Erythroblast (primary cell): ENCODE results near the gene PBX1.

Experiments used
- DNase-seq, 2 experiments: peaks; one replicate each; lab custom pipeline; 2025; lab: John Stamatoyannopoulos, UW
- GATA1 ChIP-seq: IDR thresholded peaks from 2 replicates; pipeline ENCODE4 v1.6.1; 2011; ENCODE audit warnings: low read depth, mild to moderate bottlenecking, control low read depth, low read length, moderate library complexity
- POLR2A ChIP-seq: IDR thresholded peaks from 2 replicates; pipeline ENCODE4 v1.6.1; 2011; ENCODE audit warnings: mild to moderate bottlenecking, low read length

The PBX1 gene

DNA sequence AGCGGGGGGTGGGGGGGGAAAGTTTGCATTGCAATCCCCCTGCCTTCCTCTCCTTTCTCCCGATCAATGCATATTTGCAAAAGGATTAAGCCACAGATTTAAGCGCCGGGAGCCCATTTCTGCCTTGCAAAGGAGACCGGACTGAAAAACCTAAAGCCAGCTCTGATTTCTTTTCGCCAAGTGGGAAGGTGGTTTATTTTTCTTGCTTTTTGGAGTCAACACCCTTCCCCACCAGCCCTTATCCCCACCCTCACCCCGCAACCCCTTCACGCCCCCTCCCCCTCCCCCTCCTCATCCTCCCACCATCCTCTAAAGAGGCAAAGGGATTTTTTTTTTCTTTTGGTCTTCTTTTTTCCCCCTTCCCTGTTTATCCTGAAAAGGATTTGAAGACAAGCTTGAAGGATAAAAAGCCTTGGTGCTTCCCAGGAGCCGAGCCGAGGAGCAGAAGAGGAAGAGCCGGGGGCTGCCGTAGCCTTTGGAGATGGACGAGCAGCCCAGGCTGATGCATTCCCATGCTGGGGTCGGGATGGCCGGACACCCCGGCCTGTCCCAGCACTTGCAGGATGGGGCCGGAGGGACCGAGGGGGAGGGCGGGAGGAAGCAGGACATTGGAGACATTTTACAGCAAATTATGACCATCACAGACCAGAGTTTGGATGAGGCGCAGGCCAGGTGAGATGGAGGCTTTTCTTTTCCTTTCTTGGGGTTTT lies 513 bp downstream of the PBX1 start:
- DNase-seq = peak; percentile 28 to 55
- TF ChIP-seq GATA1 = no peak
- no peak for TF ChIP-seq POLR2A

DNA sequence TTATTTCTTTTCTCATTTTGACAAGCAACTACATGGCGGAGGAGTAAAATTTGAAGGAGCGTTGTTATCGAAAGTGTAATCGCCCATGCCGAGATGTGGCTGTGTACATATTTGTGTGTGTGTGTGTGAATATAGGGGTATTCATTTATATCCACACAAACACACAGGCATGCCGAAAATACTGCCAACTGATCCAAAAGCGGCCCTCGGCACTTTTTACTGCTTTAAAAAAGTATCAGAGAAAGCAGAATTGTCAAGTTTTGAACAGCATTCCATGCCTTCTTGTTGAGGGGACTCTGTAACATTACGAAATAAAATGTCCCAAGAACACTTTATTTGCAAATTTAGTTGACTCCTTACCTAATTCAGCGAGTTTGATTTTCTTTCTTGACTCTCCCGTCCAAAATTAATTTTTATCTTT lies 1.1 kb downstream of the PBX1 start:
- TF ChIP-seq POLR2A (no peak), GATA1 (no peak)
- peak; percentile 28 to 55 for DNase-seq

DNA sequence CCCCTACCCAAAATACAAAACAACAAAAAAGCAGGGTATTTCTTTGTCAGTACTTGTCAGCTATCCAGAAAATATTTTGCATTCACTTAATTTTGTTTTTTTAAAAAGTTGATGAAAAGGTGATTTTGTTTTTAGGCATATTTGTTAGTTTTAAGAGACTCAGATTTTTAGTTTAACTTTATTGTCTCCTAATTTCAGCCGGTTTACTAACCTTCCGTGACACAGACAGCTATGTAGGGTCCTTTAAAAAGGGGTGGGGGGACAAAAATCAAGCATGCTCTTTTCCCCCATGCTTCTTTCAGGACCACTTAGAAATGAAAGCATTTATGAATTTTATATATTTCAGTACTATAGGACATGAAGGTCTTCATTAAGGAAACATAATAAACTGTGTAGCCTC lies 1.6 kb downstream of the PBX1 start:
- TF ChIP-seq POLR2A (no peak), GATA1 (no peak)
- peak in 1 of 2 experiments; percentile 34 for DNase-seq

DNA sequence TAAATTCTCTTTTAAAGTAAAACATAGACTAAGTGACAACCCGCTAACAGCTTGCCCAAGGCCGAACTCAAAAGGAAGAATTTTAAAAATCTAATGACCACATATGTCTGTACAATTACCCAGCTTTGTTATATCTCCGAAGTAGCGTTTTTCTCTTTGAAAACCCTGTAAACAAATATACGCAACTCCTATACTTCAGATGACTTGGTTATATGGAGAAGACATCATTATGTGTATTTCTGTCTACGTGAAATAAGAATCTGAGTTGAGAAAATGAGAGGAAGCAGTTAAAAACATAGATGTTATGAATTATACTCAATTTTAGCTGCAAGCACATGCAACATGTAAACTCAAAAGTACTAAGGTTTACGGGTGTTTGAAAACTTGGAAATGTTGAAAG lies 2.0 kb downstream of the PBX1 start:
- TF ChIP-seq POLR2A = no peak
- no peak for TF ChIP-seq GATA1

DNA sequence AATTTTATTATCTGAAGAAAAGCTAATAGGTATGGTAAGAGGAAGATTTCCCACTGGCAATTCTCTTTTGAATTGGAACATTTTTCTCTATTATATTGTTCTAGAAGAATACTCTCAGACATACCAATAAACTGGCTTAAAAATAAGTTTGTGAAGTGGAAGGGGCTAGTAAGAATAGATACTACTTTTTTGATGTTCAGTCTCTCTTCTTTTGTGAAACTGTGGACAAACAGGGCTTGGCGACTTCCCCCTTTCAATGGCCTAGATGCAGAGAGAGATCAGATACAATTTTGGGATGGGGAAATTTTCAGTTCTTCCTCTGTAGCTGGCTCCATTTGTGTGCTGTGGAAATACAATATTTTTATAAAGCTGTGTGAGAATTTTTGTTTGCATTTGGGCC lies 2.5 kb downstream of the PBX1 start:
- TF ChIP-seq GATA1 (no peak), POLR2A (no peak)
- peak in 1 of 2 experiments; percentile 10 for DNase-seq

More for the DNA sequence above, 2.0 kb downstream of the PBX1 start:
- DNase-seq = peak in 1 of 2 experiments; percentile 34

DNA sequence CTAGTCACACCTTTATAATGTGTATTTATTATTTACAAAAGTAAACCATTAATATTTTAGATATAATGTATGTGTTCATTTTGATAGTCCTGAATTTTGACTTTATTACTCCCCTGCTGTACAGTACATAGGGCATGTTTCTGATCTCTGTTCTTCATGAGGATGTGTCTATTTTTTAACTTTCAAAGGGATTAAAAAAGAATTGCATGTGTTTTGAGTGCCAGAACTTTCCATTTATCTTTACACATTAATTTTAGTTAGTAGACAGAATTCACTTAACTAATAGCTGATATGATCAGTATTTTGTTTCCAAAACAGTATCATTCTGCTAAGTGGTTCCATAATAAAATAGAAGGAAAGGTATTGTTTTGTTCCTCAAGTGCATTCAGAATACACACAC lies 3.1 kb downstream of the PBX1 start:
- DNase-seq = no peak

DNA sequence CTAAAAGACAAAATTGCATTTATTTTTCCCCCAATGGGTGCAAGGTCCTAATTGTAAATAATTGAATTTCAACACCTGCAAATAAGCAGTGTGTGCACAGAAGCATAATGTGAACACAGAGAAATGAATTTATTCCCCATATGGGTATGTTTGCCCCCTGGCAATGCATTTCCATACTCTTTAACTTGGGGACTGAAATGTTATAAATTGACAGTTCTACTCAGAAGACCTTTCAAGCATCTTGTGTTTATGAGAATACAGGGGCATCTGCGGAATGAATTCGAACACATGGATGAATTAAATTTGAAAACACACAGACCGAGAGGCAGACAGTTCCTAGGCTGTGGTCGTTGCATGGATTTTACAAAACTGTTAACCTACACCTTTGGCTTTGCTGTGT lies 3.5 kb downstream of the PBX1 start:
- no peak for TF ChIP-seq POLR2A
- no peak for TF ChIP-seq GATA1

More for the DNA sequence above, 3.1 kb downstream of the PBX1 start:
- TF ChIP-seq POLR2A = no peak
- TF ChIP-seq GATA1 = no peak

DNA sequence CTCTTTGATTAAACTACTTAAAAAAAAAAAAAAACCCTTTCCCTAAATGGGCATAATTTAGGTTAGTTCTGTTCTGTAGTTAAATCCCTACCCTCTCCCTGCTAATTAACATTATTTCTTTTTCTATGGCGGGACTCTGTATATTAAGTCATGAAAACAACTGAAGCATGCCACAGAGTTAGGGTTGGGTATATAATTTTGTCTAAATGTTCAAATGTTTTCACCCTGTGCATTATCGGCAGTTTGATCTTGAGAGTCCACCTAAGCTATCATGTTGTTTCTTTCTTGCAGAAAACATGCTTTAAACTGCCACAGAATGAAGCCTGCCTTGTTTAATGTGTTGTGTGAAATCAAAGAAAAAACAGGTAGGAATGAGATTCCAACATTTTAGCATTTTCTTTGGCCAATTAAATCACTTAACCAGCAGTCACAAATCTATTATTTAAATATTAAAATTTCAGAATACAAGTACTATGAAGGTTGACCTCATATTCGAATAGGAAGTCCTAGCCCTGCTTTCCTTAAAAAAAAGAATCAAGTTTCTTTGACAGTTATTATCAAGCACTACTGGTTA lies 4.0 kb downstream of the PBX1 start:
- TF ChIP-seq GATA1 = no peak
- no peak for TF ChIP-seq POLR2A
- DNase-seq = no peak

More for the DNA sequence above, 3.5 kb downstream of the PBX1 start:
- DNase-seq = no peak

DNA sequence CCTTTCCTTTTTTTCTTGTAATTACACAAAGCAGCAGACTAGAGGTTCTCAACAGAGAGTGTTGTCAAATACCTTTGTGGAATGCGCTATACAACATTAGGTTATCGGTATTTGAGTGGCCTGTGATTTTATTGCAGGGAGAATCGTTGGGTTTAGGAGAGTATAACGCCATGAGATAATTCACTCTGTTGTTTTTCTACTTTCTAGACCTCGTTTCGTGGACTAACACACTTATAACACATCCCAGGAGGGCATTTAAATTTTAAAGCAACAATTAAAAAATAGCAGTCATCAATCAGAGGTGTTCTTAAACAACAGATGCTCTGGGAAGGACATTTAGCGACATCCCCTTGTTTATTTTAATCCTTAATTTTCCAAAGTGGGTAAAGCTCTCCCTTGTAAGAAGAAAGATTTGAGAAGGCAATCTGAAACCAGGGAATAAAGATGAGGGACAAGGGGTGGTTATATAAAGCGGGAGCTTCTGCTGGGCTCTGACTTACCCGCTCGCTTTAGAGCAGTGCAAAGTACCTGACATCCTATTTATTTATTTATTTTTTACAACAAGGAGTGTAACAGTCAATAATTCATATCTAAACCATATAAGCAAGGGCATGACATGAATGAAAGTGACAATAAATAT lies 4.9 kb downstream of the PBX1 start:
- no peak for TF ChIP-seq POLR2A
- no peak for TF ChIP-seq GATA1
- DNase-seq = no peak

DNA sequence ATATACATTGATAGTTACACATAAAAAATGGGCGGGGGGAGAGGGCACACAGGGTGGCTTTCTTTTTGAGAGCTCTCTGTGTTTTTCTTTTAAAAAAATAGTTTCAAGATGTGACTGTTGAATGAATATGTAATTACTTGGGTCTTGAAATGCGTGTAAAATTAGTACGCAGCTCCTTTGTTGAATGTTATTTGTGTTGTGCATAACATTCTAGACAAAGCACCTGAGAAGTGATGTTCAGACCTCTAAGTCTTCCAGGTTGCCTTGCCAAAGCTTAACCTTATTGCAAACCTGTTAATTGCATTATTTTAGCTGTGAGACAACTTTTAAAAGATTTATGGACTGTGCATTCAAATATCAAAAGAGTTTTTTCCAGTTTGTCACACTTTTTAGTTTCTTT lies 5.4 kb downstream of the PBX1 start:
- TF ChIP-seq POLR2A = no peak
- DNase-seq = no peak

DNA sequence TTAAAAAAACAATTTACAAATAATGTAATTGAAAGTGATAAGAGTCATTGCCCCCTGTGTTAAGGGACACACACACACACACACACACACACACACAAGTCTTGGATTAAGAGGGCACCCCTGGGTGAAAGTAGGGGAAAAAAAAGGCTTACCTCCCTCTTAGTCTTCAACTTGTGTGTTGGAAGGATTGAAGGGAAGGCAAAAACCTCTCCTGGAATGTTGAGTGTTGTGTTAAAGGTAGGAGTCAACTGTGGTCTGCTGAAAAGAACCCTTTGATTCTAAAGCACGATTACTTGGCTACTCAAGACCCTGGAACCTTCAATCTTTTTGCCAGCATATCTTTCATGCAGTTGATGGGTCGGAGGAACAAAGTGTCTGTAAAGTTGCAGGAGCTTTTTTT lies 6.4 kb downstream of the PBX1 start:
- no peak for DNase-seq
- no peak for TF ChIP-seq GATA1
- TF ChIP-seq POLR2A = no peak

DNA sequence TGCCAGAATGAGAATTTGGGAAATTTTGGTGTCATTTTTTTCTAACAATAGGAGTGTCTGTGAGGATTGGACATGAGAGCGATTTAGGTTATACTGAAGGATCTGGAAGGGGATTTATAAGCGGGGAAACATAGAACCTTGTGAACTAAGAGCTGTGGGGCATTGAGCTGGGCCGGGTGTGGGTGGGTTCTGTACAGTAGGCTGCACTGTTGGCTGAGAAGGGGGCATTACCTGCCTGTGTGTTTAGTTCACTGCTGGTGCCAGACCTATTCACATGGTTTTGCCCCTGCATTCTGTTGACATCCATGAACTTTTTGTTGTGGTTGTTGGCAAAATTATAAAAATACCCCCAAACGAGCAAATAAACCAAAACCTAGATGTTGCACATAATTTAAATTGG lies 8.8 kb downstream of the PBX1 start:
- TF ChIP-seq GATA1 = no peak
- DNase-seq = no peak

DNA sequence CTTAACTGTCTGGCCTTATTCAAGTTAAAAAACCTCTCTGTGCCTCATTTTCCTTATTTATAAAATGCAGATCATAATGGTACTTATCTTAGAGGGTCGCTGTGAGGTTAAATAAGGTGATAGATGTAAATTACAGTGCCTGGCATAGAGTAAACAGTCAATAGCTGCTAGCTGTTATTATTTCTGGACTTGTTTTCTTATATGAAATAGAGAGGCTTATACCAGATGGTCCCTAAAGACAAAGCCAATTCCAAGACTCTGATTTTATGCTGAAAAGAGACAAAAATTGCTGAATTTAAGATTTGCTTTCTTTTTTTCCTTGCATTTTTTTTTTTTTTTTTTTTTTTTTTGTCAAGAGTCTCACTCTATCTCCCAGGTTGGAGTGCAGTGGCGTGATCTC lies 10.3 kb downstream of the PBX1 start:
- no peak for TF ChIP-seq POLR2A
- TF ChIP-seq GATA1 = no peak
- DNase-seq = no peak

DNA sequence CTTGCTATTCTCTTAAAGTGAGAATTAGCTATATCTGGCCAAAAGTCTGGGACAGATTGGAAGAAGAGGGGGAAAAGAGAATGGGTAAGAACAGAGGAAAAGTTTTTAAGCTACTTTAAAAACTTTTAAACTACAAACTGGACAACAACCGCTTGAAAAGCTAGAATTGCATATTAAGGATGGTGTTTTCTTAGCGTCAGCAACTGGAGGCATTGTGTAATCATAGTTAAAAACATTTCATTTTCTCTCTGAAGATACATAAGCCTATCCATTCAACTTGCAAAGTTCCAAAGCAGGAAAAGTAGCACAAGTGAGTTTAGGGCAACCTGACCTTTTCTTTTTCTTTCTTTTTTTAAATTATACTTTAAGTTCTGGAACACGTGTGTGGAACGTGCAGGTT lies 10.9 kb downstream of the PBX1 start:
- no peak for DNase-seq
- TF ChIP-seq POLR2A (no peak), GATA1 (no peak)

DNA sequence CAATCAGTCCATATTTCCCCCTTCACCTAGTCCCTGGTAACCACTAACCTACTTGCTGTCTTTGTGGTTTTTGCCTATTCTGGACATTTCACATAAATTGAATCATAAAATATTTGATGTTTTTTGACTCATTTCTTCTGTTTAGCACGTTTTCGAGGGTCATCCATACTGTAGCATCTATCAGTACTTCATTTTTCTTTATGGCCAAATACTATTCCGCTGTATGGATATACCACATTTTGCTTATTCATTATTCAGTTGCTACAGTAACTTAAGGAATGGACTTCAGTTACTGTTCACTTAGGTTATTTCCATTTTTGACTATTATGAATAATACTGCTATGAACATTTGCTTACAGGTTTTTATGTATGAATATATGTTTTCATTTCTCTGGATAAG lies 12.3 kb downstream of the PBX1 start:
- TF ChIP-seq POLR2A = no peak
- TF ChIP-seq GATA1 = no peak

More for the DNA sequence above, 12.3 kb downstream of the PBX1 start:
- no peak for DNase-seq
